H9 (cell line): ENCODE measurements around the gene ZFPM1. TPM values are rescaled to one million over a fixed set of nuclear protein-coding genes. Genes with fewer than 3 reads are reported as not detected.

Experiments used
- DNase-seq: peaks from one replicate; pipeline ENCODE4 v3.0.0-alpha.2; 2017
- H2AFZ ChIP-seq: one replicate; pipeline ENCODE4 v1.6.1; 2013; ENCODE audit warnings: mild to moderate bottlenecking, low read length, control low read depth, moderate library complexity
- H2AK5ac ChIP-seq: 2 replicates; pipeline ENCODE4 v1.6.1; 2013; ENCODE audit warnings: low read length, control low read depth, mixed read lengths; ENCODE audit not compliant: insufficient read length
- H2BK120ac ChIP-seq: one replicate; pipeline ENCODE4 v1.6.1; 2013; ENCODE audit warnings: low read depth, mild to moderate bottlenecking, low read length, control low read depth, inconsistent platforms; ENCODE audit not compliant: poor library complexity, severe bottlenecking
- H2BK12ac ChIP-seq: 2 replicates; pipeline ENCODE4 v1.6.1; 2013; ENCODE audit warnings: low read length, control low read depth, mixed read lengths, low read depth; ENCODE audit not compliant: insufficient read length
- H2BK15ac ChIP-seq: 2 replicates; pipeline ENCODE4 v1.6.1; 2013; ENCODE audit warnings: low read depth, low read length, control low read depth
- H2BK20ac ChIP-seq: one replicate; pipeline ENCODE4 v1.6.1; 2013; ENCODE audit warnings: low read depth, mild to moderate bottlenecking, low read length, control low read depth, inconsistent platforms; ENCODE audit not compliant: poor library complexity, severe bottlenecking
- H2BK5ac ChIP-seq: 2 replicates; pipeline ENCODE4 v1.6.1; 2013; ENCODE audit warnings: low read length, control low read depth, mixed read lengths; ENCODE audit not compliant: insufficient read length
- H3K14ac ChIP-seq: 2 replicates; pipeline ENCODE4 v1.6.1; 2013; ENCODE audit warnings: low read length, control low read depth; ENCODE audit not compliant: insufficient read depth
- H3K18ac ChIP-seq: 2 replicates; pipeline ENCODE4 v1.6.1; 2013; ENCODE audit warnings: low read depth, mild to moderate bottlenecking, mixed read lengths, low read length, control low read depth; ENCODE audit not compliant: insufficient read length
- H3K23ac ChIP-seq: 2 replicates; pipeline ENCODE4 v1.6.1; 2013; ENCODE audit warnings: low read length, control low read depth, mixed read lengths, low read depth; ENCODE audit not compliant: insufficient read length
- H3K23me2 ChIP-seq: 2 replicates; pipeline ENCODE4 v1.6.1; 2013; ENCODE audit warnings: low read depth, mild to moderate bottlenecking, mixed read lengths, low read length, control low read depth; ENCODE audit not compliant: insufficient read length, poor library complexity, severe bottlenecking
- H3K27ac ChIP-seq: 2 replicates; pipeline ENCODE4 v1.5.1; 2013; ENCODE audit warnings: low read length, control low read depth, mixed read lengths, low read depth; ENCODE audit not compliant: insufficient read length
- H3K27me3 ChIP-seq: 2 replicates; pipeline ENCODE4 v1.6.1; 2013; ENCODE audit warnings: low read length, control low read depth, inconsistent platforms; ENCODE audit not compliant: insufficient read depth
- H3K4ac ChIP-seq: 2 replicates; pipeline ENCODE4 v1.6.1; 2013; ENCODE audit warnings: low read depth, mild to moderate bottlenecking, control low read depth, inconsistent platforms, low read length, moderate library complexity
- H3K4me1 ChIP-seq: 2 replicates; pipeline ENCODE4 v1.6.1; 2013; ENCODE audit warnings: low read length, control low read depth, inconsistent platforms; ENCODE audit not compliant: insufficient read depth
- H3K4me2 ChIP-seq: 2 replicates; pipeline ENCODE4 v1.6.1; 2013; ENCODE audit warnings: low read length, control low read depth, mixed read lengths; ENCODE audit not compliant: insufficient read length, insufficient read depth
- H3K56ac ChIP-seq: 2 replicates; pipeline ENCODE4 v1.6.1; 2013; ENCODE audit warnings: low read depth, mild to moderate bottlenecking, mixed read lengths, low read length, control low read depth; ENCODE audit not compliant: insufficient read length
- H3K79me1 ChIP-seq: 2 replicates; pipeline ENCODE4 v1.6.1; 2013; ENCODE audit warnings: low read depth, mild to moderate bottlenecking, moderate library complexity, low read length, control low read depth, inconsistent platforms; ENCODE audit not compliant: insufficient read depth, poor library complexity, severe bottlenecking
- H3K79me2 ChIP-seq: 2 replicates; pipeline ENCODE4 v1.6.1; 2013; ENCODE audit warnings: low read length, control low read depth, inconsistent platforms; ENCODE audit not compliant: insufficient read depth
- H3K9ac ChIP-seq: 2 replicates; pipeline ENCODE4 v1.6.1; 2013; ENCODE audit warnings: low read length, control low read depth, mixed read lengths; ENCODE audit not compliant: insufficient read length; ENCODE audit errors: extremely low read depth
- H3K9me3 ChIP-seq: one replicate; pipeline ENCODE4 v1.6.1; 2013; ENCODE audit warnings: low read depth, low read length, inconsistent platforms; ENCODE audit not compliant: control insufficient read depth
- H3T11ph ChIP-seq: one replicate; pipeline ENCODE4 v1.6.1; 2013; ENCODE audit warnings: mild to moderate bottlenecking, low read length, control low read depth, inconsistent platforms
- H4K20me1 ChIP-seq: one replicate; pipeline ENCODE4 v1.6.1; 2013; ENCODE audit not compliant: control insufficient read depth, insufficient read length, insufficient read depth
- H4K5ac ChIP-seq: 2 replicates; pipeline ENCODE4 v1.6.1; 2013; ENCODE audit warnings: low read depth, mild to moderate bottlenecking, mixed read lengths, low read length, control low read depth; ENCODE audit not compliant: insufficient read length
- H4K8ac ChIP-seq: replicated peaks from 2 replicates; pipeline ENCODE4 v1.6.1; 2013; ENCODE audit warnings: low read length, control low read depth, mixed read lengths, low read depth; ENCODE audit not compliant: insufficient read length
- H4K91ac ChIP-seq: 2 replicates; pipeline ENCODE4 v1.6.1; 2013; ENCODE audit warnings: low read depth, mild to moderate bottlenecking, moderate library complexity, mixed read lengths, low read length, control low read depth; ENCODE audit not compliant: insufficient read length
- H3K27ac Mint-ChIP-seq, 3 experiments: 2 replicates in 2 of 3; 3 replicates in 1 of 3; pipeline ENCODE4 v1.8.0; 2020 to 2021; ENCODE audit warnings: mixed read lengths in 3 of 3, mild to moderate bottlenecking in 1 of 3, moderate library complexity in 1 of 3
- H3K27me3 Mint-ChIP-seq: 2 replicates; pipeline ENCODE4 v1.8.0; 2021; ENCODE audit warnings: low read depth, mild to moderate bottlenecking, moderate library complexity, mixed read lengths
- H3K36me3 Mint-ChIP-seq, 3 experiments: 2 replicates in 2 of 3; 3 replicates in 1 of 3; pipeline ENCODE4 v1.8.0; 2020 to 2021; ENCODE audit warnings: low read depth in 3 of 3, mixed read lengths in 3 of 3; ENCODE audit not compliant: insufficient read depth in 1 of 3
- H3K4me1 Mint-ChIP-seq, 2 experiments: 2 replicates each; pipeline ENCODE4 v1.8.0; 2020; ENCODE audit warnings: mixed read lengths in 2 of 2
- H3K4me3 Mint-ChIP-seq, 2 experiments: 2 replicates in 1 of 2; 3 replicates in 1 of 2; pipeline ENCODE4 v1.8.0; 2020 to 2021; ENCODE audit warnings: mild to moderate bottlenecking in 2 of 2, mixed read lengths in 2 of 2, moderate library complexity in 1 of 2
- H3K9me3 Mint-ChIP-seq, 2 experiments: 2 replicates in 1 of 2; 3 replicates in 1 of 2; pipeline ENCODE4 v1.8.0; 2020; ENCODE audit warnings: mild to moderate bottlenecking in 2 of 2, mixed read lengths in 2 of 2, moderate library complexity in 1 of 2
- CTCF ChIP-seq: fragments of 200-600 bp; sonication (generic); conservative IDR thresholded peaks from 3 replicates; pipeline ENCODE4 v1.8.0; 2021; ENCODE audit warnings: antibody characterized with exemption, mild to moderate bottlenecking
- WGBS: extraction: QIAGEN DNeasy Blood & Tissue Kit; methylation state at CpG from one replicate; pipeline ENCODE4 v1.1.7; 2013; ENCODE audit warnings: missing lambda C conversion rate, low lambda C conversion rate, mixed read lengths; ENCODE audit not compliant: insufficient read length; ENCODE audit errors: extremely low coverage; 5-methylcytosine and 5-hydroxymethylcytosine counted together
- total RNA-seq: library from RNA; stranded (reverse); gene quantifications from 2 replicates; pipeline ENCODE4 v1.2.1, GENCODE V29; 2021

The ZFPM1 gene
- total RNA-seq, 1 experiment from 2014 or later: 3.6 TPM

- no peaks in the 10 kb centered on the region for H3K4me1 ChIP-seq
- peaks cover 19% of the 10 kb centered on the region for H3K79me1 ChIP-seq
- H3K23me2 ChIP-seq: no peaks in the 10 kb centered on the region
- no peak for TF ChIP-seq CTCF
- H3K18ac ChIP-seq: no peak overlapping the region
- H3K27ac ChIP-seq: no peak overlapping the region
- DNase-seq: no peak
- Mint-ChIP-seq H3K27me3 (no peaks in the 10 kb centered on the region), H3K27ac (no peak overlapping the region), H3K36me3 (peaks cover 16 to 74% (median 63%) of the 10 kb centered on the region in 3 experiments; a peak in 6 of 7 replicates), H3K4me1 (no peaks in the 10 kb centered on the region), H3K9me3 (no peaks in the 10 kb centered on the region), H3K4me3 (no peak overlapping the region)
- H2AK5ac ChIP-seq: no peak overlapping the region
- H2BK5ac ChIP-seq: no peak overlapping the region
- H2BK120ac ChIP-seq: no peak overlapping the region
- H3K4me2 ChIP-seq: no peak overlapping the region
- no peak overlapping the region for H4K91ac ChIP-seq
- H2BK20ac ChIP-seq: no peak overlapping the region
- H2BK12ac ChIP-seq: no peak overlapping the region
- H3K9ac ChIP-seq: no peak overlapping the region
- peaks cover 16% of the 10 kb centered on the region; the same call in 1 of the 2 replicates for H3K79me2 ChIP-seq
- no peak overlapping the region for H3T11ph ChIP-seq
- no peak overlapping the region for H2AFZ ChIP-seq
- no peak overlapping the region for H3K14ac ChIP-seq
- H3K9me3 ChIP-seq: no peaks in the 10 kb centered on the region
- H3K27me3 ChIP-seq: no peaks in the 10 kb centered on the region
- H3K4ac ChIP-seq: no peak overlapping the region
- no peak overlapping the region for H3K23ac ChIP-seq
- no peak overlapping the region for H4K5ac ChIP-seq
- no peak overlapping the region for H4K8ac ChIP-seq
- WGBS: no CpG with 5 or more reads among the region's 4 CpGs
- H4K20me1 ChIP-seq: no peaks in the 10 kb centered on the region
- H2BK15ac ChIP-seq: no peak overlapping the region
- no peak overlapping the region for H3K56ac ChIP-seq
These were observed 128.0 kb downstream of the ZFPM1 start for GRCh38 chr16:88581033-88581432.
